PC-9 (cell line): ENCODE measurements around the gene SIX4.

Experiments
- CTCF ChIP-seq: fragments of 200-600 bp; sonication (generic); conservative IDR thresholded peaks from 2 replicates; pipeline ENCODE4 v1.6.1; 2017; ENCODE audit warnings: mixed run types, antibody characterized with exemption, mild to moderate bottlenecking, moderate library complexity
- EZH2 ChIP-seq: fragments of 200-600 bp; sonication (generic); IDR thresholded peaks from 2 replicates; pipeline ENCODE4 v1.8.0; 2017; ENCODE audit warnings: antibody characterized with exemption, low read depth

- no peak for TF ChIP-seq CTCF
- TF ChIP-seq EZH2, result no peak
Observed at GRCh38 chr14:60773558-60773957, 49.4 kb upstream of the SIX4 start.
